SK-N-SH (cell line): ENCODE results near the gene EEF2. TPM values are rescaled to one million over a fixed set of nuclear protein-coding genes. Genes with fewer than 3 reads are reported as not detected.

ENCODE experiments used
- CTCF ChIA-PET: fragments of 300-600, 350-600 bp; formaldehyde crosslinking; extraction: SDS; loops from one replicate; lab custom pipeline; 2021; lab: Yijun Ruan, JAX
- POLR2A ChIA-PET: fragments of 350-600 bp; sonication (Branson Sonifier 250); formaldehyde crosslinking; extraction: SDS; loops from one replicate; lab custom pipeline; 2020; ENCODE audit warnings: antibody characterized with exemption, inconsistent platforms; lab: Yijun Ruan, JAX
- DNase-seq: peaks from one replicate; pipeline ENCODE4 v3.0.0; 2012
- H2AFZ ChIP-seq: fragments of 200-600 bp; sonication (generic); 2 replicates; pipeline ENCODE4 v1.8.1; 2016; ENCODE audit warnings: antibody characterized with exemption, mild to moderate bottlenecking, low read depth
- H3F3A ChIP-seq: fragments of 200-600 bp; sonication (generic); replicated peaks from 2 replicates; pipeline ENCODE3; 2016; ENCODE audit warnings: antibody characterized with exemption, mild to moderate bottlenecking; ENCODE audit not compliant: insufficient read depth
- H3K27ac ChIP-seq, 2 experiments: fragments of 200-500 bp in 1 of 2; fragments of 200-600 bp in 1 of 2; sonication (Bioruptor generic) in 1 of 2; sonication (generic), shearing (Covaris generic) in 1 of 2; 2 replicates each; pipeline versions ENCODE4 v1.5.1 to v1.6.1; 2014 to 2016; ENCODE audit warnings: low read depth in 2 of 2, inconsistent platforms in 1 of 2, low read length in 1 of 2, mild to moderate bottlenecking in 1 of 2, mixed read lengths in 1 of 2
- H3K27me3 ChIP-seq: fragments of 200-600 bp; sonication (generic), shearing (Covaris generic); 2 replicates; pipeline ENCODE4 v1.6.1; 2016; ENCODE audit warnings: mixed run types; ENCODE audit not compliant: insufficient read depth
- H3K36me3 ChIP-seq, 2 experiments: fragments of 200-500 bp in 1 of 2; fragments of 200-600 bp in 1 of 2; sonication (Bioruptor generic) in 1 of 2; sonication (generic) in 1 of 2; replicated peaks in 1 of 2; 2 replicates each; pipeline versions ENCODE3 to v1.5.1; 2014 to 2016; ENCODE audit warnings: low read length in 1 of 2, mild to moderate bottlenecking in 1 of 2; ENCODE audit not compliant: insufficient read depth in 2 of 2, control insufficient read depth in 1 of 2
- H3K4me1 ChIP-seq, 2 experiments: fragments of 200-500 bp in 1 of 2; fragments of 200-600 bp in 1 of 2; sonication (Bioruptor generic) in 1 of 2; sonication (generic), shearing (Covaris generic) in 1 of 2; 2 replicates each; pipeline versions ENCODE4 v1.5.1 to v1.6.1; 2014 to 2016; ENCODE audit warnings: low read depth in 1 of 2, low read length in 1 of 2, mixed run types in 1 of 2; ENCODE audit not compliant: insufficient read depth in 2 of 2, control insufficient read depth in 1 of 2
- H3K4me2 ChIP-seq: fragments of 200-600 bp; sonication (generic), shearing (Covaris generic); 2 replicates; pipeline ENCODE4 v1.6.1; 2017; ENCODE audit warnings: mixed run types
- H3K4me3 ChIP-seq, 2 experiments: fragments of 200-500 bp in 1 of 2; fragments of 200-600 bp in 1 of 2; sonication (Bioruptor generic) in 1 of 2; sonication (generic), shearing (Covaris generic) in 1 of 2; 2 replicates each; pipeline versions ENCODE4 v1.5.1 to v1.8.1; 2014 to 2016; ENCODE audit warnings: low read depth in 2 of 2, inconsistent platforms in 1 of 2, low read length in 1 of 2, mild to moderate bottlenecking in 1 of 2, mixed read lengths in 1 of 2, moderate library complexity in 1 of 2
- H3K79me2 ChIP-seq: fragments of 200-600 bp; sonication (generic); 2 replicates; pipeline ENCODE4 v1.8.1; 2017; ENCODE audit warnings: mild to moderate bottlenecking; ENCODE audit not compliant: insufficient read depth
- H3K9ac ChIP-seq: fragments of 200-600 bp; sonication (generic); 2 replicates; pipeline ENCODE4 v1.6.1; 2017; ENCODE audit warnings: mixed run types
- H3K9me2 ChIP-seq: fragments of 200-600 bp; sonication (generic); 2 replicates; pipeline ENCODE4 v1.6.1; 2017; ENCODE audit warnings: mixed run types
- H3K9me3 ChIP-seq: fragments of 200-600 bp; sonication (generic); 2 replicates; pipeline ENCODE4 v1.6.1; 2017; ENCODE audit warnings: mixed run types, mild to moderate bottlenecking, moderate library complexity
- H4K20me1 ChIP-seq: fragments of 200-600 bp; sonication (generic); 2 replicates; pipeline ENCODE4 v1.6.1; 2017; ENCODE audit warnings: mild to moderate bottlenecking, mixed run types; ENCODE audit not compliant: insufficient read depth
- CHD2 ChIP-seq: fragments of 150-350 bp; IDR thresholded peaks from 2 replicates; pipeline ENCODE4 v1.6.1; 2018; ENCODE audit warnings: low read length; ENCODE audit not compliant: partially characterized antibody
- CTCF ChIP-seq: fragments of 200-600 bp; sonication (generic); IDR thresholded peaks from 2 replicates; pipeline ENCODE4 v1.6.1; 2017; ENCODE audit warnings: antibody characterized with exemption, mild to moderate bottlenecking, moderate library complexity
- FOSL2 ChIP-seq: IDR thresholded peaks from 2 replicates; pipeline ENCODE4 v1.4.0; 2012; ENCODE audit warnings: low read depth, mild to moderate bottlenecking, moderate library complexity, borderline replicate concordance
- FOXJ3 ChIP-seq: sonication (generic); formaldehyde crosslinking; IDR thresholded peaks from 2 replicates; pipeline ENCODE4 v1.5.1; 2020; ENCODE audit warnings: mild to moderate bottlenecking, missing genetic modification reagents
- FOXM1 ChIP-seq: IDR thresholded peaks from 2 replicates; pipeline ENCODE4 v1.4.0; 2012; ENCODE audit warnings: low read depth, mild to moderate bottlenecking
- GATA2 ChIP-seq: sonication (generic); formaldehyde crosslinking; IDR thresholded peaks from 2 replicates; pipeline ENCODE4 v1.5.0; 2020; ENCODE audit warnings: mild to moderate bottlenecking, missing genetic modification reagents
- IRF3 ChIP-seq: fragments of 150-350 bp; IDR thresholded peaks from 2 replicates; pipeline ENCODE4 v1.6.1; 2016; ENCODE audit warnings: mild to moderate bottlenecking, low read depth, low read length
- JUND ChIP-seq: IDR thresholded peaks from 2 replicates; pipeline ENCODE4 v1.4.0; 2012
- MEF2A ChIP-seq: IDR thresholded peaks from 2 replicates; pipeline ENCODE4 v1.4.0; 2012; ENCODE audit warnings: low read depth, borderline replicate concordance
- MXI1 ChIP-seq: IDR thresholded peaks from 2 replicates; pipeline ENCODE4 v1.6.1; 2012; ENCODE audit warnings: mild to moderate bottlenecking, low read depth, low read length, improper control_type of control experiment
- NFIC ChIP-seq: IDR thresholded peaks from 2 replicates; pipeline ENCODE4 v1.4.0; 2012; ENCODE audit warnings: borderline replicate concordance
- PBX3 ChIP-seq: IDR thresholded peaks from 2 replicates; pipeline ENCODE4; 2012
- RAD21 ChIP-seq: IDR thresholded peaks from 2 replicates; pipeline ENCODE4 v1.6.1; 2012; ENCODE audit warnings: mild to moderate bottlenecking, low read length
- RCOR1 ChIP-seq: fragments of 150-350 bp; IDR thresholded peaks from 2 replicates; pipeline ENCODE4 v1.6.1; 2017; ENCODE audit warnings: antibody characterized with exemption, low read length
- SIN3A ChIP-seq: IDR thresholded peaks from 2 replicates; pipeline ENCODE4 v1.6.1; 2012; ENCODE audit warnings: low read depth, mild to moderate bottlenecking, low read length, moderate library complexity, borderline replicate concordance
- TAF1 ChIP-seq: IDR thresholded peaks from 2 replicates; pipeline ENCODE4 v1.6.1; 2012; ENCODE audit warnings: low read depth, mild to moderate bottlenecking, low read length, moderate library complexity, borderline replicate concordance
- TCF12 ChIP-seq: IDR thresholded peaks from 2 replicates; pipeline ENCODE4 v1.4.0; 2012
- YY1 ChIP-seq: IDR thresholded peaks from 2 replicates; pipeline ENCODE4 v1.4.0; 2012; ENCODE audit warnings: low read depth, mild to moderate bottlenecking
- WGBS: methylation state at CpG from one replicate; pipeline ENCODE4 v1.1.6; 2017; ENCODE audit warnings: low lambda C conversion rate; 5-methylcytosine and 5-hydroxymethylcytosine counted together
- polyA plus RNA-seq, 3 experiments: library from polyadenylated mRNA; depleted of rRNA; stranded (reverse); fragments of >200 nt; gene quantifications; 2 replicates each; pipeline ENCODE4 v1.2.3, GENCODE V29; 2012
- TF ChIP-seq, protein P1 (sequence below): IDR thresholded peaks from 2 replicates; pipeline ENCODE4 v1.4.0; 2012; ENCODE audit warnings: low read depth, borderline replicate concordance
- TF ChIP-seq, protein P2 (sequence below): fragments of 150-350 bp; IDR thresholded peaks from 2 replicates; pipeline ENCODE4 v1.6.1; 2017; ENCODE audit warnings: antibody characterized with exemption, low read length, low read depth, borderline replicate concordance

EEF2 gene
- polyA plus RNA-seq, 1 of the 3 experiments (the other 2 are of a cell fraction), result 1,553 TPM

- peaks cover 12% of the 10 kb centered on the region for H3K79me2 ChIP-seq
- POLR2A ChIA-PET, result no interaction called here
- peaks cover 0 to 18% of the 10 kb centered on the region in 2 experiments for H3K36me3 ChIP-seq
- H3K4me2 ChIP-seq, result no peak overlapping the region
- no peaks in the 10 kb centered on the region for H3K9me2 ChIP-seq
- no peaks in the 10 kb centered on the region for H3F3A ChIP-seq
- no peak overlapping the region for H2AFZ ChIP-seq
- no peak overlapping the region for H3K4me3 ChIP-seq
- TF ChIP-seq NFIC (no peak), RAD21 (no peak), MEF2A (no peak), PBX3 (no peak), IRF3 (no peak), YY1 (no peak), RCOR1 (no peak), SIN3A (no peak), CTCF (no peak), FOXJ3 (no peak), MXI1 (no peak), JUND (no peak), GATA2 (no peak), CHD2 (no peak), FOSL2 (no peak), TAF1 (no peak), TCF12 (no peak), FOXM1 (no peak)
- TF ChIP-seq, protein P1, sequence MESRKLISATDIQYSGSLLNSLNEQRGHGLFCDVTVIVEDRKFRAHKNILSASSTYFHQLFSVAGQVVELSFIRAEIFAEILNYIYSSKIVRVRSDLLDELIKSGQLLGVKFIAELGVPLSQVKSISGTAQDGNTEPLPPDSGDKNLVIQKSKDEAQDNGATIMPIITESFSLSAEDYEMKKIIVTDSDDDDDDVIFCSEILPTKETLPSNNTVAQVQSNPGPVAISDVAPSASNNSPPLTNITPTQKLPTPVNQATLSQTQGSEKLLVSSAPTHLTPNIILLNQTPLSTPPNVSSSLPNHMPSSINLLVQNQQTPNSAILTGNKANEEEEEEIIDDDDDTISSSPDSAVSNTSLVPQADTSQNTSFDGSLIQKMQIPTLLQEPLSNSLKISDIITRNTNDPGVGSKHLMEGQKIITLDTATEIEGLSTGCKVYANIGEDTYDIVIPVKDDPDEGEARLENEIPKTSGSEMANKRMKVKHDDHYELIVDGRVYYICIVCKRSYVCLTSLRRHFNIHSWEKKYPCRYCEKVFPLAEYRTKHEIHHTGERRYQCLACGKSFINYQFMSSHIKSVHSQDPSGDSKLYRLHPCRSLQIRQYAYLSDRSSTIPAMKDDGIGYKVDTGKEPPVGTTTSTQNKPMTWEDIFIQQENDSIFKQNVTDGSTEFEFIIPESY, result no peak
- TF ChIP-seq, protein P2, sequence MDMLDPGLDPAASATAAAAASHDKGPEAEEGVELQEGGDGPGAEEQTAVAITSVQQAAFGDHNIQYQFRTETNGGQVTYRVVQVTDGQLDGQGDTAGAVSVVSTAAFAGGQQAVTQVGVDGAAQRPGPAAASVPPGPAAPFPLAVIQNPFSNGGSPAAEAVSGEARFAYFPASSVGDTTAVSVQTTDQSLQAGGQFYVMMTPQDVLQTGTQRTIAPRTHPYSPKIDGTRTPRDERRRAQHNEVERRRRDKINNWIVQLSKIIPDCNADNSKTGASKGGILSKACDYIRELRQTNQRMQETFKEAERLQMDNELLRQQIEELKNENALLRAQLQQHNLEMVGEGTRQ, result no peak
- TF ChIP-seq, all 33 proteins: peak for 0
- CTCF ChIA-PET, result no interaction called here
- no peaks in the 10 kb centered on the region for H3K4me1 ChIP-seq
- no peak overlapping the region for H3K9ac ChIP-seq
- DNase-seq, result no peak
- H3K9me3 ChIP-seq, result no peaks in the 10 kb centered on the region
- H3K27me3 ChIP-seq, result no peaks in the 10 kb centered on the region
- no peaks in the 10 kb centered on the region for H4K20me1 ChIP-seq
- WGBS, result 95% methylated on average over 16 of the region's 16 CpGs
- no peak overlapping the region for H3K27ac ChIP-seq
Observed at GRCh38 chr19:4027146-4027545, 41.9 kb upstream of the EEF2 start.
